Kidney epithelial cell (primary cell): Measurements from ENCODE around the gene TFF3. TPM values are rescaled to one million over a fixed set of nuclear protein-coding genes. Genes with fewer than 3 reads are reported as not detected.

ENCODE experiments used
- DNase-seq: peaks from one replicate; pipeline ENCODE4 v3.0.0-alpha.2; 2010; ENCODE audit warnings: low read depth
- H3K27me3 ChIP-seq: 2 replicates; pipeline ENCODE4 v1.6.0; 2011; ENCODE audit warnings: low read length; ENCODE audit not compliant: control insufficient read depth, insufficient read depth
- H3K36me3 ChIP-seq: 2 replicates; pipeline ENCODE4 v1.5.1; 2011; ENCODE audit warnings: low read length; ENCODE audit not compliant: control insufficient read depth, insufficient read depth
- H3K4me3 ChIP-seq: 2 replicates; pipeline ENCODE4 v1.5.1; 2011; ENCODE audit warnings: low read depth, mild to moderate bottlenecking, control low read depth, low read length
- total RNA-seq: library from RNA; depleted of rRNA; stranded (reverse); fragments of >200 nt; gene quantifications from 2 replicates; pipeline ENCODE4 v1.2.3, GENCODE V29; 2015
- TF ChIP-seq, protein P1 (sequence below): IDR thresholded peaks from 2 replicates; pipeline ENCODE4 v1.5.1; 2011; ENCODE audit warnings: mild to moderate bottlenecking, moderate library complexity, low read length, control low read depth, inconsistent platforms; ENCODE audit not compliant: insufficient read depth, poor library complexity, severe bottlenecking

Gene TFF3
- total RNA-seq, 1 donor from 2014 or later, result 0.17 TPM

- TF ChIP-seq, protein P1, sequence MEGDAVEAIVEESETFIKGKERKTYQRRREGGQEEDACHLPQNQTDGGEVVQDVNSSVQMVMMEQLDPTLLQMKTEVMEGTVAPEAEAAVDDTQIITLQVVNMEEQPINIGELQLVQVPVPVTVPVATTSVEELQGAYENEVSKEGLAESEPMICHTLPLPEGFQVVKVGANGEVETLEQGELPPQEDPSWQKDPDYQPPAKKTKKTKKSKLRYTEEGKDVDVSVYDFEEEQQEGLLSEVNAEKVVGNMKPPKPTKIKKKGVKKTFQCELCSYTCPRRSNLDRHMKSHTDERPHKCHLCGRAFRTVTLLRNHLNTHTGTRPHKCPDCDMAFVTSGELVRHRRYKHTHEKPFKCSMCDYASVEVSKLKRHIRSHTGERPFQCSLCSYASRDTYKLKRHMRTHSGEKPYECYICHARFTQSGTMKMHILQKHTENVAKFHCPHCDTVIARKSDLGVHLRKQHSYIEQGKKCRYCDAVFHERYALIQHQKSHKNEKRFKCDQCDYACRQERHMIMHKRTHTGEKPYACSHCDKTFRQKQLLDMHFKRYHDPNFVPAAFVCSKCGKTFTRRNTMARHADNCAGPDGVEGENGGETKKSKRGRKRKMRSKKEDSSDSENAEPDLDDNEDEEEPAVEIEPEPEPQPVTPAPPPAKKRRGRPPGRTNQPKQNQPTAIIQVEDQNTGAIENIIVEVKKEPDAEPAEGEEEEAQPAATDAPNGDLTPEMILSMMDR, result no peak
- Histone ChIP-seq H3K4me3 (no peak overlapping the region), H3K27me3 (peaks cover 20% of the 10 kb centered on the region), H3K36me3 (no peaks in the 10 kb centered on the region)
- DNase-seq, result no peak
These were observed 45.1 kb upstream of the TFF3 start for GRCh38 chr21:42360317-42360716.

- no peak overlapping the region for H3K4me3 ChIP-seq
- no peak for DNase-seq
- TF ChIP-seq, protein P1, result no peak
- no peaks in the 10 kb centered on the region for H3K36me3 ChIP-seq
- H3K27me3 ChIP-seq, result peaks cover 16% of the 10 kb centered on the region
These were observed 43.7 kb upstream of the TFF3 start for GRCh38 chr21:42358937-42359336.

DNA sequence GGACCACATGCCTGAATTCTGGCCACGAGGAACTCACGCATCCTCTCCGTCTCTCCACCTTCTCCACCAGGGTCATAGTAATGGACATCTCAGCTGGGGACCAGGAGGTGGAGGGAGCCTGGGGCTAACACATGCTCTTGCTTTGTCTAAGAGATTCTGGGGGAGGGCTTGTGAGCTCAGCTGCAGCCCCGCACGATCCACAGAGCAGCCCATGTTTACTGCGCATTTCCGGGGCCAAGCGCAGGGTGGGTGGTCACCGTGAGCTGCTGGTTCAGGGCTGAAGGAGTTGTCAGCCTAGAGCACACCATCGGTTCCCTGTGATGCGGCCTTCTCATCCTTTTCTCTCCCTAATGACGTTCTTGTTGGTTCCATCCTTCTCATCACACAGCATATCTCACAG lies 43.1 kb upstream of the TFF3 start:
- Histone ChIP-seq H3K36me3 (no peaks in the 10 kb centered on the region), H3K4me3 (no peak overlapping the region), H3K27me3 (peaks cover 15% of the 10 kb centered on the region)
- TF ChIP-seq, protein P1, result no peak
- no peak for DNase-seq

- Histone ChIP-seq H3K27me3 (peaks cover 10% of the 10 kb centered on the region), H3K4me3 (no peak overlapping the region), H3K36me3 (no peaks in the 10 kb centered on the region)
- no peak for DNase-seq
- TF ChIP-seq, protein P1, result no peak
These were observed 42.1 kb upstream of the TFF3 start for GRCh38 chr21:42357307-42357706.

DNA sequence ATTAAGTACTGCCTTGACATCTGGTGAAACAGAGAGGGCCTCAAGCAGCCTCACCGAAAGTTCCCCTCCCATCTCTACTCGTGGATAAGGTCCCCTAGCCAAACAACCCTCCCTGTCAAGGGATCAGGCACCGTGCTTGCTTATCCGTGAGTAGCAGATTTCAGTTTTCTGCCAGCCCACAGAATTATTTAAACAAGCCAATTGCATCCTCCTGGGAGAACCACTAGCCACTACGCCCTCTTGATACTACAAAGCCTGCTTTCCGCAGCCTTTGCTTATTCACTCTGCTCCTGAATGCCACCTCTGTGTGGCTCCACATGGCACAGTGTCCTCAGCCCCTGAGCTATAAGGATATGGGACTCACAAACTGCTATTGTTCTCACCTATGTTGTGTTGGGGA lies 41.4 kb upstream of the TFF3 start:
- DNase-seq, result no peak
- TF ChIP-seq, protein P1, result no peak
- H3K36me3 ChIP-seq, result no peaks in the 10 kb centered on the region
- H3K4me3 ChIP-seq, result no peak overlapping the region
- H3K27me3 ChIP-seq, result peaks cover 10% of the 10 kb centered on the region

GRCh38 chr21:42356046-42356445 lies 40.8 kb upstream of the TFF3 start:
- DNase-seq, result no peak

More at GRCh38 chr21:42356046-42356445, 40.8 kb upstream of the TFF3 start:
- TF ChIP-seq, protein P1, result no peak
- no peaks in the 10 kb centered on the region for H3K36me3 ChIP-seq
- H3K27me3 ChIP-seq, result peaks cover 4% of the 10 kb centered on the region
- no peak overlapping the region for H3K4me3 ChIP-seq
